Effector memory CD4-positive, alpha-beta T cell (primary cell): ENCODE results near the gene CUZD1.

Experiments
- DNase-seq, 3 donors: peaks; one replicate each; pipeline ENCODE4 v3.0.0-alpha.2; 2020
- H3K27ac ChIP-seq: 2 replicates; pipeline ENCODE4 v1.7.0; 2013; ENCODE audit warnings: mild to moderate bottlenecking, low read length, moderate library complexity; ENCODE audit not compliant: insufficient read depth, poor library complexity, severe bottlenecking
- H3K27me3 ChIP-seq: replicated peaks from 2 replicates; pipeline ENCODE4 v1.7.0; 2013; ENCODE audit warnings: mild to moderate bottlenecking, low read length; ENCODE audit not compliant: insufficient read depth, control insufficient read depth, poor library complexity, severe bottlenecking
- H3K36me3 ChIP-seq: 2 replicates; pipeline ENCODE4 v1.7.0; 2013; ENCODE audit warnings: mild to moderate bottlenecking, low read length, moderate library complexity; ENCODE audit not compliant: control insufficient read depth, insufficient read depth
- H3K4me1 ChIP-seq: 2 replicates; pipeline ENCODE4 v1.7.0; 2013; ENCODE audit warnings: low read length, mild to moderate bottlenecking; ENCODE audit not compliant: control insufficient read depth, insufficient read depth, poor library complexity, severe bottlenecking
- H3K4me3 ChIP-seq: 2 replicates; pipeline ENCODE4 v1.7.0; 2013; ENCODE audit warnings: low read length, low read depth, mild to moderate bottlenecking; ENCODE audit not compliant: insufficient read depth, poor library complexity, severe bottlenecking
- H3K9me3 ChIP-seq: 2 replicates; pipeline ENCODE4 v1.7.0; 2013; ENCODE audit warnings: mild to moderate bottlenecking, low read length, moderate library complexity; ENCODE audit not compliant: control insufficient read depth

The CUZD1 gene

GRCh38 chr10:122856902-122857301 is 11.2 kb upstream of the CUZD1 start:
- H3K27me3 ChIP-seq: no peaks in the 10 kb centered on the region
- H3K4me3 ChIP-seq: no peak overlapping the region
- no peaks in the 10 kb centered on the region for H3K9me3 ChIP-seq
- H3K4me1 ChIP-seq: no peaks in the 10 kb centered on the region
- DNase-seq: no peak
- no peak overlapping the region for H3K27ac ChIP-seq
- H3K36me3 ChIP-seq: peaks cover 4% of the 10 kb centered on the region

GRCh38 chr10:122855745-122856144 is 10.1 kb upstream of the CUZD1 start:
- no peaks in the 10 kb centered on the region for H3K27me3 ChIP-seq
- H3K27ac ChIP-seq: no peak overlapping the region
- H3K4me3 ChIP-seq: no peak overlapping the region
- H3K9me3 ChIP-seq: no peaks in the 10 kb centered on the region
- no peak for DNase-seq
- H3K36me3 ChIP-seq: peaks cover 4% of the 10 kb centered on the region
- no peaks in the 10 kb centered on the region for H3K4me1 ChIP-seq

GRCh38 chr10:122854648-122855047 is 9.0 kb upstream of the CUZD1 start:
- Histone ChIP-seq H3K4me3 (no peak overlapping the region), H3K27ac (no peak overlapping the region), H3K4me1 (no peaks in the 10 kb centered on the region), H3K27me3 (no peaks in the 10 kb centered on the region), H3K9me3 (no peaks in the 10 kb centered on the region), H3K36me3 (peaks cover 8% of the 10 kb centered on the region)
- no peak for DNase-seq

GRCh38 chr10:122853665-122854313 is 8.1 kb upstream of the CUZD1 start:
- H3K4me3 ChIP-seq: no peak overlapping the region
- H3K4me1 ChIP-seq: no peaks in the 10 kb centered on the region
- H3K27ac ChIP-seq: no peak overlapping the region
- H3K36me3 ChIP-seq: peaks cover 10% of the 10 kb centered on the region
- H3K27me3 ChIP-seq: no peaks in the 10 kb centered on the region
- H3K9me3 ChIP-seq: no peaks in the 10 kb centered on the region
- no peak for DNase-seq

GRCh38 chr10:122852261-122852660 is 6.6 kb upstream of the CUZD1 start:
- Histone ChIP-seq H3K36me3 (peaks cover 10% of the 10 kb centered on the region), H3K27me3 (no peaks in the 10 kb centered on the region), H3K4me3 (no peak overlapping the region), H3K27ac (no peak overlapping the region), H3K9me3 (no peaks in the 10 kb centered on the region), H3K4me1 (no peaks in the 10 kb centered on the region)
- no peak for DNase-seq

GRCh38 chr10:122850705-122851640 is 5.3 kb upstream of the CUZD1 start:
- H3K27ac ChIP-seq: no peak overlapping the region
- H3K4me3 ChIP-seq: no peak overlapping the region
- no peaks in the 10 kb centered on the region for H3K4me1 ChIP-seq
- no peak for DNase-seq
- no peaks in the 10 kb centered on the region for H3K9me3 ChIP-seq
- H3K27me3 ChIP-seq: no peaks in the 10 kb centered on the region
- peaks cover 10% of the 10 kb centered on the region for H3K36me3 ChIP-seq

GRCh38 chr10:122849900-122850605 is 4.4 kb upstream of the CUZD1 start:
- Histone ChIP-seq H3K4me1 (no peaks in the 10 kb centered on the region), H3K9me3 (no peaks in the 10 kb centered on the region), H3K27ac (no peak overlapping the region), H3K4me3 (no peak overlapping the region), H3K36me3 (peaks cover 10% of the 10 kb centered on the region), H3K27me3 (no peaks in the 10 kb centered on the region)
- DNase-seq: no peak

- Histone ChIP-seq H3K9me3 (no peaks in the 10 kb centered on the region), H3K36me3 (peaks cover 10% of the 10 kb centered on the region), H3K27ac (no peak overlapping the region), H3K27me3 (no peaks in the 10 kb centered on the region), H3K4me3 (no peak overlapping the region), H3K4me1 (no peaks in the 10 kb centered on the region)
- no peak for DNase-seq
These were observed 3.4 kb upstream of the CUZD1 start for GRCh38 chr10:122849090-122849489.

GRCh38 chr10:122847782-122848604 is 2.3 kb upstream of the CUZD1 start:
- Histone ChIP-seq H3K9me3 (no peaks in the 10 kb centered on the region), H3K27me3 (no peaks in the 10 kb centered on the region), H3K4me1 (no peaks in the 10 kb centered on the region), H3K36me3 (peaks cover 6% of the 10 kb centered on the region), H3K27ac (no peak overlapping the region), H3K4me3 (no peak overlapping the region)
- no peak for DNase-seq
